Measurements from ENCODE around the gene PPP2R5B.

PPP2R5B gene

DNA sequence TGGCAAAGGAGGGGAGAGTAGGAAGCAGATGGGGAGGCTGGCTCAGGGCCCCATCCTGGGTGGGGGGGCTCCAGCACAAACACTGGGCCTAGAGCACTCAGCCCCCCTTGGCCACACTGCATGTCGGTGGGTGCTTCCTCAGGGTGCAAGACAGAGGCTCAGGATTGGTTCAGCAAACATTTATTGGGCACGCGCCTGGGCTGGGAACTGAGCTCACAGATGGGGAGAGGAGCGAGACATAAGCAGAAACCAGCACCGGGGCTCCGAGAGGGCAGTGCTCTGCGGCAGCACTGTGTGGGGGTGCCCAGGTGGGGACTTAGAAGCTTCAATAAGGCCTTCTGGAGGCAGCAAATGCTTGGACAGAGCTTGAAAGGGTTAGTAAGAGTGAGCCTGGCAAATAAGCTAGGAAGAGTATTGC lies 34.0 kb upstream of the PPP2R5B start:
- DNase-seq: no peak

DNA sequence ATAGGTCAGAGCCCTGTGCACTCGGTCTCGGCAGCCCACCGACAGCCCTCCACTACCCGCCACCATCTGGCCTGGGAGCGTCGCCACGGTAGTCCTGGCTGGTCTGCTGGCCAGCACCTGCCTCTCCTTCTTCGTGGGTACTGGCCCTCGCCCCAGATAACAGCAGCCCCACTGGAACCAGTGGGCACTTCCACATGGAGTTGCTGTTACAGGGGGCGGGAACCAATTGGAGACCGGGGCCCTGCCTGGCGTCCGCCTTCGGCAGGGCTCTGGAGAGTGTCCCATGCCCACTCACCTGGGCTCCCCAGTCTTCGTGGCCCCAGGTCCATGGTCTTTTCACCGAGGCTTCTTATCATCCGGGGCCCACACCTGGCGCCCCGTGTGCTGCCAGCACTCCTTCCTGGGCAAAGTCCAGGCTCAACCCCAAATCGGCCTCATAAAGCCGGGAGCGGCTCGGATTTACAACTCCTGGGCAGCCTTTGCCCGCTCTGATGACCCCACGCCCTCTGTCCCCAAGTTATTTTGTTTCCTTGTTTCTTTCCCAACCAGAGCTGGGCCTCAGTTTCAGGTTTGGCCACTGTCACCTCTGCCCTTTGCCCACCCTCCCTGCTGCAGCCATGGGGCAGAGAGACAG lies 33.2 kb upstream of the PPP2R5B start:
- no peak for DNase-seq

DNA sequence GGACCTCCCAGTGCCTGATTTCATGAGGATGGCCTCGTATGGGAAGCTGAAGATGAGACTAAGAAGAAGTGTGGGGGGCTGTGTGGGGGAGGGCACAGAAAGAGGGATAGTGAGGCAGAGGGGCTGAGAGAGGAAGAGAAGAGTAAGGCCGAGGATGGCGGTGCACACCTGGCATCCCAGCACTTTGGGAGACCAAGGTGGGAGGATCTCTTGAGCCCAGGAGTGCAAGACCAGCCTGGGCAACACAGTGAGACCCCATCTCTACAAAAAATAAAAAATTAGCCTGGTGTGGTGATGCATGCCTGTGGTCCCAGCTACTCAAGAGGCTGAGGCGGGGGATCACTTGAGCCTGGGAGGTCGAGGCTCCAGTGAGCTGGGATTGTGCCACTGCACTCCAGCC lies 32.6 kb upstream of the PPP2R5B start:
- DNase-seq: no peak

DNA sequence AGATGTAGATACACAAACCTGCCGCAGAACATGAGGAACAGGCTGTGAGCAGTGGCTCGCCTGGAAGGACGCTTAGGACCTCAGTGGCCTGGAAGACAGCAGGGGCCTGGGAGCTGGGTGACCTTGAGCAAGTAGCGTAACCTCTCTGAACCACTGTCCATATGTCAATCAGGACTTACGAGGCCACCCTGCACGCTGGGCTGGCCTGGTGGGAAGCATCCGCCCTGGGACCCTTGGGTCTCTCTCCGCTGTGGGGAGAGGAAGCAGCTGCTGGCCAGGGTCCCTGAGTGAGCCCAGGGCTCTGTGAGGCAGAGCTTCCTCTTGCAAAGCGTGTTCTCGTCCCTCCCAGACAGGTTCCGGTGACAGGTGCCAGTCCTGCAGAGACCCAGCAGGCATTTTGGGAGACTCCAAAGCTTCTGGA lies 32.1 kb upstream of the PPP2R5B start:
- DNase-seq: no peak

DNA sequence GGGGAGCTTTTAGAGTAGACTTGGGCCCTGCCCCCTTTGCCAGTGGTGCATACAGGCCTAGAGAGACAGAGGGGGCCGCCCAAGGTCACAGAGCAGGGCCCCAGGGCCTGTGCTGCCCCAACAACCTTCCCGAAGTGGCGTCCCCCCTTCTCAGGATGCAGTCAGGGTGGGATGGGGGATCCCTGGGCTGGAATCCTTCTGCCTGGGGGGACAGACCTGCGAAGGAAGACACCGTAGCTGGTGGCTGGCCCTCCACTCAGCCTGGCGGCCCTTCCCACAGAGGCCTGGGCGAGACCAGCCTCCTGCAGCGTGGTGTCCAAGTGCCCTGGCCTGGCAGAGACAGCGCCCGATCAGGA lies 31.7 kb upstream of the PPP2R5B start:
- no peak for DNase-seq

DNA sequence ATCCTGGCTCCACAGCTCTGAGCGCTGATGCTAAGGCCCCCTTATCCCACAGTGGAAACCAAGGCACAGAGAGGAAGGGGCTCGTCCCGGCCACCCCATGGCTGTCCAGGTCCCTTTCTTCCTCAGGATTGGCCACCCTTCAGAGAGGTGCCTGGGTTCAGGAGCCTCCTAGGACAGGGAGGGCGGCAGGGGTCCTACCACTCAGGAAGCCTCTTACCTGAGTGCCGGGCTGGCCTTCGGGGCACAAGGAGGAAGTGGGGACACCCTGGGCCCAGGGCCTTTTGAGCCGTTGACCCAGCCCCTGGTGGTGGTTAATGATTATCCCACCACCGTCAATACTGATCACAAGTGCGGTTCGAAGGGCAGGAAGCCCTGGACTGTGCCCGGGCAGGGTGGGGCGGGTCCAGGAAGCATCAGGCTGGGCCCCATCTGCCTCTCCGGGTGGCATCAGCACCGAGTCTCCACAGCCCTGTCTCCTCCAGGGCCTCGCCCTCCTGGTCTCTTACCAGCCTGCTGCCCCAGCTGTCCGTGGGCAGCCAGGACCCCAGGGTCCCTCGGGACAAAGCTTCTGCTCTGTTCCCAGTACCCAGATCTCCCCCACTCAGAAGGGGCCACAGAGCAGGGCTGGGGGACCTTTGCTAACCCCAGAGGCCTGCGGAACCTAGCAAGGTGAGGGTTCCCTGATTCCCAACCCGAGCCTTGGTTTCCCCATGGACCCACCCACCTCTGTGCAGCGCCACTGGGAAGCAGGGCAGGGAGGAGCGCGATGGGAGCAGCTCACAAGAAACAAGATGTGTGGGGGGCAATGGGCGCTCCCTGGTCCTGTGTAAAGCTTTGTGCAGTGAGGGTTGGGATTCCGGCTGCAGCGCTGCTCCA lies 31.1 kb upstream of the PPP2R5B start:
- DNase-seq: no peak

DNA sequence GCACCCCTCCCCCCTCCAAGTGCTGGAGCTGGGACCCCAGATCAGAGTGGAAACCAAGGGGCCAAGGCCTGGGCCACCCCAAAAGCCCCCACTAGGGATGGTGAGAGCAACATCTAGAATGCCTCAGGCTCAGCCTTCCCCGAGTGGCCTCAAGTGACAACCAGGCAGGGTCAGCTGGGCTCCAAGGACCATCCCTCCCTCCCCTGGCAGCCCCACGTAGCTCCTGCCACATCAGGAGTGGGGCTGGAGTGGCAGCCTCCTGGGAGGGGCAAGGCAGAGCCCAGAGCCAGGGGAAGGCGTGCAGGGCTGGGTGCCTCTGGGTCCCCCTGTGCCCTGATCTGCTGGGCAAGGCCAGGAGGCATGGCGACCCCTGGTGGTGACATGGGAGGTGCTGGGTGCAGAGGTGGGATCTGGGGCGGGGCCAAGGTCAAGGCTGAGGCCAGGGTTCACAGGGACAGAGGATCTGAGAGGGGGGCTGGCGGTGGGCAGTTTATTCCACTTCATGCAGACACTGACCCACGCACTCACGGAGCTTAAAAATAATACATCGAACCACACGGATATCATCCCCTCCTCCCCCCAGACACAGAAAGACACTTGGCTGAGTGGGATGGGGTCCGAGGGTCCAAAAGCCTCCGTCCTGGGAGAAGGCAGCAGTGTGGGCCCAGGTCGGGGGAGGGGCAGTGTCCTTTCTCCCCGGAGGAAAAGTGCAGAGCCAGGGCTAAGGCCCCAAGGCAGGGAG lies 30.2 kb upstream of the PPP2R5B start:
- DNase-seq: peak; percentile 90

DNA sequence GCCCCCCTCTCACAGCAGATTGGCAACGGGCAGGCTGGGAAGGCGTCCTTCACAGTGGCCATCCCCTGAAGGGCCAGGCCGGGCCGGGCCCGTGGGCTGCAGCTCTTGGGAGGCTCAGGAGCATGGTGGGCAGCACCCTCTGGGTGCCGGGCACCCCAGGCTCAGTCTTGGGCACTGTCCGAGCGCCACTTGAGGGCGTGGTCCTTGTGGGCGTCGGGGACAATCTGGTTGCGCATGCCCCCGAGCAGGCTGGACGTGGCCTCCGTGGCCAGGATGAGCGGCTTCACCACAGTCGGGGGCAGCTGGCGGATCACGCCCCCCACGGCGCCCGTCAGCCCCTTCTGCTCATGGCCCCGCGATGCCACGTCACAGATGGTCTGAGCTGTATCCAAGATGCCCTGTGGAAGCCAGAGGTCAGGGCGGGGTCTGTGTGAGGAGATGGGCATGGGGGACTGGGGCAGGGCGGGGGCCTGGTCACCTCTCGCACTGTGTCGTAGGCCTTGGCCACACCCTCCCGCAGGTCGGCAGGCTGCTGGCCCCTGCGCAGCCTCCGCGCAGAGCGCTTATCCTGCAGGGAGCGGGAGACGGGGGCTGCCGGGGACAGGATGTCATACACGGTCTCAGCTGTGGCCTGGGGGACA lies 29.6 kb upstream of the PPP2R5B start:
- DNase-seq: no peak

DNA sequence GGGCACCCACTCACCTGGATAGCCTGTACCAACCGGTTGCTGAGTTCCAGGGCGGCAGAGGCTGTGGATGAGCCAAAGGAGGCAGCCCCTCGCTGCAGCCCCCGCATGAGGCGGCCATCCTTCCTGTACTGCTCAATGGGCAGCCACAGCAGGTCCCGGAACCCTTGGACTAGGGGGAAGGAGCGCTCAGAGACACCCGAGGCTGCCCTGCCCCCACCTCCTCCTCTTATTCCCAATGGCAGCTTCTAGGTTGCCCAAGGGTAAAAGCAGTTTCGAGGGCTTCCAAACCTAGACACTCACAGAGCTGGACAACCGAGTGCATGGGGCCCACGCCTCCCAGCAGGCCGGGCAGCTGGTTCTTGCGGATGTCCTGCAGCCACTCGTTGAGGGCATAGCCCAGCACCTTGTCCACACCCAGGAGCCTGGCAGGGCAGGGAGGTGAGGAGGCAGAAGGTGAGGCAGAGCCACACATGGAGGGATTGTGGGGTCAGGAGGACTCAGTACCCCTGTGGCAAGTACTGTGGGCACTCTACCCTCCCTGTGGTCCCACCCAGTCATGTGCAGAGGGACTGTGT lies 28.0 kb upstream of the PPP2R5B start:
- DNase-seq: no peak

DNA sequence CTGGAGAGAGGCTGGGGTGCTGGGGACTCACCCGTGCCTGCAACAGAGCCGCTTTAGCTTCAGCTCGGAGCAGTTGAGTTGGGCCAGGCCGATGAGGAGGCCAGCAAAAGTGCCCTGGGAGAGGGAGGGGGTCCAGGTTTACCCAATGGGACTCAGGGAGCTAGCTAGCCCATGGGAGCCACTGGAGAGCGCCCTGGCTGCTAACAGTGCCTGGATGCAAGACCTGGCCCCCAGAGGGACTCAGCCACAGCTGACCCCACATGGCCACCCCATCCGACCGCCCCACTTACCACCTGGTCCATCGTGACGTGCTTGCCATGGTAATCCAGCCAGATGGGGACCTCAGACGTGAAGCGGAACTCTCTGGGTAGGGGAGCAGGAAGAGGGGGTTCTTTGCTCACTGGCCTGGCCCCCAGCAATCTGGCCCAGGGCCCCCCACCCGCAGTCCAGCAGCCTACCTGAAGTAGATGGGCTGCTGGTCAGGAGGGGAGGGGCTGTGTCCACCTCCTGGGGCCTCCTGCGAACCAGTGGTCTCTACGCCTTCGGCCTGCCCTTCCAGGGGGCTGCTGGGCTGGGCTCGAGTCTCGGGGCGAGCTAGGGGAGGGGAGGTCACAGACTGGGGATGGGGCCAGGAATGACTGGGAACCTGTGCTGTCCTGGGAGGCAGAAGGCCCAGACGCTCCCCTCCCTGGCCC lies 27.0 kb upstream of the PPP2R5B start:
- DNase-seq: no peak

DNA sequence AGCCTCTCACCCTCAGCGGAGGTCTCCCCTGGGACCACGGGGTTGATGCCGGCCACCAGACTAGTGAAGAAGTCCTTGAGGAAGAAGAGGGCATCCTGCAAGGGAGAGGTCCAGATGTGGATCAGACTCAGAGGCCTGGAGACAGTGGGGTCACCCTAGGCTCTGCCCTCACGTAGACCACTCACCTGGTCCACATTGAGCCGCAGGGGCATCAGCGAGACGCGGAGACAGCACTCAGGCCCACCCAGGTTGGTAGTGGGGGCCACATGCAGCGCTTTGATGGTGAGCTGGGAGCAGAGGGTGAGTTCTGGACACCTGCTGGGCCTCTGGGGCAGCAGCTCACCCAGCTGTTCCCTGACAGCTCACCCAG lies 26.4 kb upstream of the PPP2R5B start:
- no peak for DNase-seq

DNA sequence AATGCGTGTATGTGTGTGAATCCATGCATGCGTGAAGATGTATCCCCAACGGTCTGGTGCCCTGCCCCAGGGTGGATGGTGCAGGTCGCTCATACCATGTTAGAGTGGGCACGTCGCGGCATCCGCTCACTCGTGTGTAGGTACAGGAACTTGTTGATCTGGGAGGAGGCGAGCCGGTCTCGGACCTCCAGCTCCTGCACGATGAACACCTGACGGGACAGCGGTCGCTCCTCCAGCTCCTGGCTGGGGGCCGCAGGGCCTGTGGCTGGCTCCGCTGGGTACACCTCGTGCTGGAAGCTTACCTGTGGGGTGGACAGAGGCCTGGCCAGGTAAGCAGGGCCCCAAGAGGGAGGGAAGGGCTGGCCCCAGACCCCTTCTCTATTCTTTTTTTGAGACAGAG lies 25.9 kb upstream of the PPP2R5B start:
- DNase-seq: no peak

DNA sequence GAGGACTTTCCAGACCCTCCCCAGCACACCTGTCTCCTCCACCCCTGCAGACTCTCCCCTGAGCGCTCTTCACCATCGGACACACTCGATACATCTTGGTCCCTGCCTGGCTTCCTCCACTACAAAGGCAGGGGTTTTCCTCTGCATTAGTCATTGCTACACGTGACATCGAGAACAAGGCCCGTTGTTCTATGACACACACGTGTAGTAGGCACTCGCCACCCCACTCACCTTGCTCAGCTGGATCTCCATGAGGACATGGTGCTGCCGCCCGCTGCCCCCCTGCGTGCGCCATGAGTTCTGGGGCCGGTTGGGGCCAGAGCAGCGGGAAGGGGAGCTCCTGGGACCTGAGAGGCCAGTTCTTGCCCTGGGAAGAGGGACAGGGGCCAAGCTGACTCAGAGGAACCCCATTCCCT lies 24.2 kb upstream of the PPP2R5B start:
- DNase-seq: peak; percentile 86

DNA sequence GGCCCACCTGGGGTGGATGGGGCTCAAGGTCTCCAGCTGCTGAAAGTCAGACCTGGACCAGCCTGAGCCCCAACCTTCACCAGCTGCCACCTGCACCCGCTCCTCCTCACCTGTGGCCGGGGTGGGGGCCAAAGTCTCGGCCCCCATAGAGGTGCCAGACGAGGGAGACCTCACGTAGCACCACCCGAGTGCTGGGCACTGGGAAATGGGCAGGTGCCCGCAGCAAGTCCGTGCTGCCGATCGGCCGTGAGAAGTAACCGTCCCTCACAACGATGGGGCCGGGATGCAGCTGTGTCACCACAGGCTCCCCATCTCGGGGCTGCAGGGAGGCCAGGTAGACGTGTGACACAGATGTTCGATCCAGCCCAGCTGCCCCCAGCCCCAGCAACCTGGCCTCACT lies 23.7 kb upstream of the PPP2R5B start:
- no peak for DNase-seq

DNA sequence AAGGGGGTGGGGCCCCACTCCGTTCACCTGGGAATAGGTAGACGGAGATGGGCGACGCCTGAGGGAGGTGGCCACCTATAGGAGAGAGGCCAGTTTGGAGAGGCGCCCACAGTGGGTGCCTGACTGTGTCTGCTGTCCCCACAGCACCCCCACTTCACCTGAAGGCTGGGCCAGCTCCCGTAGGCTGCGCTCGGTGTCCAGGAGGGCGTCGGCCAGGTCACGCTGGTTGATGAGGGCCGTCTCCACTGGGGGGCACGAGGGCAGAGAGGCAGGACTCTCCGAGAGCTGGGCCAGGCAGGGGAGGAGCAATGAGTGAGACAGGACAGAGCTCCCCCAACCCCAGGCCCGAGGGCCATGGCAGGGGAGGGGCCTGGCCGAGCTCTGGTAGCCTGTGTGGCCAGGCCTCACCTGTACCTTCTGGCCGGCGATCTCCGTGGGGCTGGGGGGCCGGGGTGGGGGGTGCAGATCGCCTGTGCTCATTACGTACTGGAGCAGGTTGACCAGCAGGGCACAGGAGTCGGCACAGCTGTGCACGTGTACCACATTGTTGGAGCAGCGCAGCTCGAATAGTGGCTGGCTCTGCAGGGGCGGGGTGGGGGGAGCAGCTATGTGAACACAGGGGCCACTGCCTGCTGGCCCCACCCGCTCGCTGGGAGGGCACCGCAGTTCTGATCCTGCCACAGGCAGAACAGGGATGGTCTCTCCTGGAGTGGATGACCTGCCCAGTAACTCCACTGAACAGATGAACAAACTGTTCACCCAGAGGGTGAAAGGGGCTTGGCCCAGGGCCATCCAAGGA lies 22.2 kb upstream of the PPP2R5B start:
- no peak for DNase-seq

DNA sequence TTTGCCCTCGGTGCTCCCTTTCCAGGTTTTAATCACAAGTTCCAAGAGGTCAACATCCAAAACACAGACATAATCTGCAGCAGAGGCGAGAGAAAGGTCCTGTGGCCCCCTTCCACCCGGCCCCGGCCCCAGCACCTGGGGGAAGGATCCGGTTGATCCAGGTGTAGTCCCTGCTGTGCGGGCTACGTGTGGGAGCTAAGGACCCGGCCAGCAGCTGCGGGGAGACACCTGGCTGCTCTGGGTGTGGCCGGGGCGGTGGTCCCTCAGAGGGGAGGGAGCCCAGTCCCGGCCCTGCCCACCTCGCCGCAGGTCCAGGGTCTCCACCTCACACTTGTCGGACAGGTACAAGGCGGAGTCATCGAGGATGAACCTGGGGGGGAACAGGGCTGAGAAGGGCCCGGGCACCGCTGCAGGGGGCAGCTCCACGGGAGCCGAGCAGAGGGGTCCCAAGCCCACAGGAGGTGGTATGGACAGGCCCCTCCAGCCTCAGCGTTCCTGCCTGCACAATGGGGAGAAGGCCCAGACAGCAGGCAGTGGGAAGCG lies 21.1 kb upstream of the PPP2R5B start:
- no peak for DNase-seq

DNA sequence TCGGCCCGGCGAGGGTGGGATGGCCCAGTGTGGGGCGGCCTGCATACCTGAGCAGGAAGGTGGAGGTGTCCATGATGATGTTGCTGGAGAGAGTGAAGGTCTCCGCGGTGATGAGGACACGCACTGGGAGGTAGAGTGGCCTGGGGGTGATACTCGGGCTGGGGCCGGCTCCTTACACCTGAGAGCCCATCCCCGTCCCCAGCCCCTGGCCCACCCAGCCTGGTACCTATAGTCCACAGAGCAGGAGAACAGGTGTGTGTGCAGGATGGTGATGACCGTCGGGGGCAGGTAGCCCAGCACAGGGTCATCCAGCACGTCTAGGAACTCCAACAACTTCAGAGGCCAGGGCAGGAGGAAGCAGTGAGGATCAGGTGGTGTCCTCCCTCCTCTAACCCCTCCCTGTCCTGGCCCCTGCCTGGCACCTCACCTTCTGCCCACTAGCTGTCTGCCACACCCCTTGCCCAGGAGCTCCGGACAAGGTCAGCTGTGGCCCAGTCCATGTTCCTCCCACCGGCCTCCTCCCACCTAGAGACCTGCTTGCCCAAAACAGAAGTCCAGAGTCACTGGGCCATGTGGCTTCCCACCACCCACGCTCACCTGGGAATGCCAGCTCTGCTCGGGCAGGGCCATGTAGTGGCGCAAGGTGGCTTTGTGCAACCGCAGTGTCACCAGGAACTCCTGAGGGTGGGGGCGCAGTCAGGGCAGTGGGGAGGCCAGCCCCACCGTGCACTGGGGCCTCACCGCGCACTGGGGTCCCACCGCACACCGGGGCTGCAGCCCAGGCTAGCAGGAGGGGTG lies 18.8 kb upstream of the PPP2R5B start:
- DNase-seq: no peak

DNA sequence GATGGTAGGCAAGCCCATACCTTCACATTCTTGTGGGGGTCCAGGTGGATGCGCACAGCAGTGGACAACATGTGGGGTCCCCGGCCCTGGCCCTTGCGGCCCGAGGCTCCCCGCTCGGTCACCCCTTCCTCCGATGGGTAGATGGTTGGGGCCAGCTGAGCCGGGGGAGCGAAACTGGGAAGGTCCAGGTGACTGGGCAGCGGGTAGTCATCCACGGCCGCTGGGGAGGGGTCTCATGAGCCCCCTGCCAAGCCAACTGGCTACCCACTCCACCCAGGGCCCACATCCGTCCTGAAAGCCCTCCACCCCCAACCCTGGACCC lies 18.2 kb upstream of the PPP2R5B start:
- no peak for DNase-seq

DNA sequence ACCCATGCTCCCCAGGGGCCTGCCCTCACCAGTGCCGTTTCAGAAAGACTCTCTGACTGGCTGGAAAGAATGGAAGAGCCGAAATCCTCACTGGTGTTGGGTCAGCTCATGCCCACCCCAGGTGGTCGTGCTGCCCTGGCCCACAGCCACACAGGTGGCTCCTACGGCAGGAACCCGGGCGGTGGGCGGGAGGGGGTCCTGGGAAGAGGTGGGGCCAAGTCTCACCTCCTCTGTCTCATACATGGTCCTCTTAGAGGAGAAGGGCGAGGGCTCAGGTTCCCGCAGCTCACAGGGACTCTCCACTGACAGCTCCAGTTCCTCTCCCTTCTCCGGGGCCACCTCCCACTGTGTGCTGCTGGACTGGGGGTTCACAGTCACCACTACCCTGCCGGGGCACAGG lies 15.7 kb upstream of the PPP2R5B start:
- no peak for DNase-seq

DNA sequence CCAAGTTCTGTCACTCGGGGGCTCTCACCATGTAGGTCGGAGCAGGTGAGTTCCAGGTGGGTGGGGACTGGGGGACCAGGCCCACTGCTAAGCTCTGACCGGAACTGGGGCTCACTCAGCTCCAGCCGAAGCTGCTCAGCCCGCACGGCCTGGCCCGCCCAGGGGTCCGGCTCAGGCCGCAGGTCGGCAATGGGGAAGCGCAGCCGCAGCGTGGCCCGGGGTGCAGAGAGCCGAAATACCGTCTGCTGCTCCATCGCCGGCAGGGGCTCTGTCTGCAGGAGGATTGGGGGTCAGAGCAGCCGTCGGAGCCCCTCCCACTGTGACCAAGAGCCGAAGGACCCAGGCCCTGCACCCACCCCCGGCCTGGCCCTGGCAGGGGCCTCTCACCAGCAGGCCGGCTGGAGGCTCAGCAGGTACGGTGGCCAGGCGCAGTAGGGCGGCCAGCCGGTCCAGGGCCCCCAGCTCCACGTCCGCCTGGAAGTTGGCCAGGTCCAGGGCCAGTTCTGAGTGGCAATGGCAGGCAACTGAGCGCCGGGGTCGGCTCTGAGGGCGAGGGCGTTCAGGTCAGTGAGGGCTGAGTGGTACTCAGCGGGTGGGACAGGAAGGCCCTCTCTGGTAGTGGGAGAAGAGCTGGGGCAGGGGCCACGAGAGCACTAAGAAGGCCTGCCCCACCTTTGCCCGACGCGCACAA lies 14.7 kb upstream of the PPP2R5B start:
- DNase-seq: no peak
